Endothelial cell of umbilical vein (primary cell): ENCODE data around the gene STK17B. TPM values are rescaled to one million over a fixed set of nuclear protein-coding genes. Genes with fewer than 3 reads are reported as not detected.

ENCODE experiments used
- BruUV-seq: library from RNA; stranded (reverse); fragments of 400-500 nt; replicated peaks from 2 replicates; lab custom pipeline; 2021; lab: Mats Ljungman, UMichigan
- CTCF ChIA-PET: fragments of 300-600, 350-600 bp; sonication (Branson Sonifier 250); formaldehyde crosslinking; loops from one replicate; lab custom pipeline; 2021; ENCODE audit warnings: antibody characterized with exemption, inconsistent platforms; lab: Charles Lee
- POLR2A ChIA-PET: fragments of 300-600, 350-600 bp; sonication (Branson Sonifier 250); formaldehyde crosslinking; loops from one replicate; lab custom pipeline; 2021; ENCODE audit warnings: antibody characterized with exemption, inconsistent platforms; lab: Charles Lee
- DNase-seq: peaks from one replicate; pipeline ENCODE4 v3.0.0-alpha.2; 2011; ENCODE audit warnings: low read depth, low spot score
- FAIRE-seq: peaks from 2 replicates; lab custom pipeline; 2011; peaks lifted over from hg19 to GRCh38; lab: Jason Lieb, UNC
- H2AFZ ChIP-seq: 2 replicates; pipeline ENCODE4 v1.6.0; 2012; ENCODE audit warnings: low read depth, low read length, control low read depth, inconsistent platforms
- H3K27ac ChIP-seq: 2 replicates; pipeline ENCODE4 v1.5.1; 2011; ENCODE audit warnings: low read depth, mild to moderate bottlenecking, control low read depth, low read length, moderate library complexity; ENCODE audit not compliant: insufficient read depth
- H3K27me3 ChIP-seq, 2 experiments: 2 replicates each; pipeline versions ENCODE4 v1.6.0 to v1.6.1; 2011; ENCODE audit warnings: low read length in 2 of 2, mixed read lengths in 1 of 2; ENCODE audit not compliant: control insufficient read depth in 2 of 2, insufficient read depth in 2 of 2
- H3K36me3 ChIP-seq, 2 experiments: 2 replicates in 1 of 2; 3 replicates in 1 of 2; pipeline ENCODE4 v1.5.1; 2011; ENCODE audit warnings: low read length in 2 of 2, mild to moderate bottlenecking in 1 of 2, moderate library complexity in 1 of 2; ENCODE audit not compliant: control insufficient read depth in 2 of 2, insufficient read depth in 2 of 2; ENCODE audit errors: extremely low read depth in 1 of 2
- H3K4me1 ChIP-seq: 3 replicates; pipeline ENCODE4 v1.5.1; 2011; ENCODE audit warnings: mild to moderate bottlenecking, low read length; ENCODE audit not compliant: control insufficient read depth, insufficient read depth; ENCODE audit errors: extremely low read depth
- H3K4me2 ChIP-seq: 2 replicates; pipeline ENCODE4 v1.6.1; 2011; ENCODE audit warnings: low read length, control low read depth, mixed read lengths; ENCODE audit not compliant: insufficient read depth
- H3K4me3 ChIP-seq, 3 experiments: fragments of 200-600 bp in 1 of 3; sonication (generic), shearing (Covaris generic) in 1 of 3; replicated peaks in 1 of 3; 2 replicates each; pipeline ENCODE4 v1.5.1; 2011 to 2016; ENCODE audit warnings: control low read depth in 3 of 3, low read length in 3 of 3, mild to moderate bottlenecking in 2 of 3, inconsistent platforms in 1 of 3, low read depth in 1 of 3, moderate library complexity in 1 of 3; ENCODE audit not compliant: insufficient read depth in 1 of 3
- H3K79me2 ChIP-seq: 2 replicates; pipeline ENCODE4 v1.6.0; 2012; ENCODE audit warnings: low read length, inconsistent platforms; ENCODE audit not compliant: control insufficient read depth, insufficient read depth
- H3K9ac ChIP-seq: replicated peaks from 2 replicates; pipeline ENCODE3; 2011; ENCODE audit warnings: low read length, control low read depth; ENCODE audit not compliant: insufficient read depth; ENCODE audit errors: extremely low read depth
- H3K9me1 ChIP-seq: replicated peaks from 3 replicates; pipeline ENCODE4 v1.6.0; 2011; ENCODE audit warnings: mild to moderate bottlenecking, low read length; ENCODE audit not compliant: control insufficient read depth, insufficient read depth; ENCODE audit errors: extremely low read depth
- H3K9me3 ChIP-seq: replicated peaks from 2 replicates; pipeline ENCODE4 v1.5.1; 2012; ENCODE audit warnings: low read length, inconsistent platforms; ENCODE audit not compliant: control insufficient read depth, insufficient read depth
- H4K20me1 ChIP-seq: replicated peaks from 2 replicates; pipeline ENCODE3; 2011; ENCODE audit warnings: mild to moderate bottlenecking, low read length; ENCODE audit not compliant: control insufficient read depth, insufficient read depth; ENCODE audit errors: extremely low read depth
- CTCF ChIP-seq, 2 donors: IDR thresholded peaks; 1 replicate in 1 of 2; 2 replicates in 1 of 2; pipeline ENCODE4 v1.5.1; 2011; ENCODE audit warnings: low read length in 2 of 2, mild to moderate bottlenecking in 2 of 2, moderate library complexity in 2 of 2, control low read depth in 1 of 2, inconsistent platforms in 1 of 2, low read depth in 1 of 2; ENCODE audit not compliant: insufficient read depth in 1 of 2; ENCODE audit errors: extremely low read depth in 1 of 2
- EZH2 ChIP-seq: IDR thresholded peaks from 2 replicates; pipeline ENCODE4 v1.6.1; 2012; ENCODE audit warnings: borderline replicate concordance, low read depth, mild to moderate bottlenecking, moderate library complexity, low read length, inconsistent platforms; ENCODE audit not compliant: severe bottlenecking
- FOS ChIP-seq: IDR thresholded peaks from 2 replicates; pipeline ENCODE4 v1.6.1; 2011; ENCODE audit warnings: mild to moderate bottlenecking, low read length, moderate library complexity, borderline replicate concordance; ENCODE audit not compliant: insufficient read depth
- GATA2 ChIP-seq: IDR thresholded peaks from 2 replicates; pipeline ENCODE4 v1.7.0; 2011; ENCODE audit warnings: low read depth, mild to moderate bottlenecking, moderate library complexity, mixed read lengths, low read length; ENCODE audit not compliant: insufficient read length, insufficient read depth
- JUN ChIP-seq: IDR thresholded peaks from 2 replicates; pipeline ENCODE4 v1.6.1; 2011; ENCODE audit warnings: borderline replicate concordance, low read depth; ENCODE audit not compliant: insufficient read length, insufficient read depth
- MYC ChIP-seq: IDR thresholded peaks from one replicate; pipeline ENCODE4 v1.6.1; 2011; ENCODE audit warnings: mild to moderate bottlenecking, low read depth, low read length
- POLR2A ChIP-seq: IDR thresholded peaks from 2 replicates; pipeline ENCODE4 v1.6.1; 2012; ENCODE audit warnings: low read depth, mild to moderate bottlenecking, control low read depth, low read length
- POLR2AphosphoS5 ChIP-seq: IDR thresholded peaks from 2 replicates; pipeline ENCODE4 v1.6.1; 2012; ENCODE audit warnings: low read depth, mild to moderate bottlenecking, control low read depth, low read length, moderate library complexity; ENCODE audit not compliant: insufficient read depth
- dilution Hi-C: fragments of 300-500 bp; cut with MboI; formaldehyde crosslinking; loops from one replicate; pipeline ENCODE4 v1.15.0; 2019; ENCODE audit warnings: low sequenced_read_pairs; ENCODE audit not compliant: extremely low pct_ligation_motif_present
- intact Hi-C: fragments of 100-400 bp; cut with micrococcal nuclease; formaldehyde crosslinking; loops from one replicate; pipeline ENCODE4 v1.10.0; 2022
- polyA plus RNA-seq, 4 experiments: library from polyadenylated mRNA; depleted of rRNA in 3 of 4; stranded (reverse) in 3 of 4; unstranded in 1 of 4; fragments of >200 nt; gene quantifications; 2 replicates each; pipeline versions ENCODE4 v1.2.1 to v1.2.3, GENCODE V29; 2011 to 2012; ENCODE audit warnings: missing spikeins in 1 of 4
- total RNA-seq: library from RNA; stranded (reverse); gene quantifications from 2 replicates; pipeline ENCODE4 v1.2.3, GENCODE V29; 2021
- TF ChIP-seq, protein P1 (sequence below): IDR thresholded peaks from 2 replicates; pipeline ENCODE4 v1.6.1; 2011; ENCODE audit not compliant: insufficient read depth, insufficient read length

STK17B gene
- total and polyA plus RNA-seq, 2 donors (not counting 3 experiments of a cell fraction or from before 2014, with no cell fraction given), result 2.5 to 16.6 TPM

DNA sequence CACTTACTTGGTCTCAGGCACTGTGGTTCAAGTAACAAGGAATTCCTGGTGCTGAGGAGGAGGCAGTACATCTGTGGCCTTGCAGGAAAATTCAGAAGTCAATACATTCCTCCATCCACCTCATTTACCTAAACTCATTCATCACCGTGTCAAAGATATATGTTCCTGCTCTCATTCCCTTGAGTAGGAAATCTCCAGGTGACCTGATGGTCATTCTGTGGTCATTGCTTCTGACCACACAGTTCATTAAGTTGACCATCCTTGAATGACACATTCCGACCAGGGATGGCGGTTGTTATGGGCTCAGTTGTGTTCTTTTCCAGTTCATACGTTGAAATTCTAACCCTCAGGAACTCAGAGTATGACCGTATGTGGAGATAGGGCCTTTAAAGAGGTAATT is 2.1 kb upstream of the STK17B start:
- TF ChIP-seq POLR2A, result no peak
- no peak for TF ChIP-seq EZH2
- no peak for TF ChIP-seq GATA2
- TF ChIP-seq, protein P1, sequence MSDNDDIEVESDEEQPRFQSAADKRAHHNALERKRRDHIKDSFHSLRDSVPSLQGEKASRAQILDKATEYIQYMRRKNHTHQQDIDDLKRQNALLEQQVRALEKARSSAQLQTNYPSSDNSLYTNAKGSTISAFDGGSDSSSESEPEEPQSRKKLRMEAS, result no peak
- TF ChIP-seq FOS, result no peak
- no peak for TF ChIP-seq MYC
- no peak for TF ChIP-seq POLR2AphosphoS5
- TF ChIP-seq CTCF (IDR thresholded peaks at IDR 0.05; ENCODE audit: extremely low read depth in 1 of 2, insufficient read depth in 1 of 2, low read depth in 1 of 2, low read length in 2 of 2), result no peak
- TF ChIP-seq JUN, result no peak
- Histone ChIP-seq H3K4me2 (no peak overlapping the region), H3K27ac (no peak overlapping the region), H3K4me3 (no peak overlapping the region), H3K9me1 (no peaks in the 10 kb centered on the region), H4K20me1 (no peaks in the 10 kb centered on the region), H3K36me3 (no peaks in the 10 kb centered on the region), H3K9me3 (no peaks in the 10 kb centered on the region), H3K27me3 (peaks cover 4 to 17% of the 10 kb centered on the region in 2 experiments), H3K4me1 (peaks cover 16% of the 10 kb centered on the region), H3K79me2 (peaks cover 27% of the 10 kb centered on the region), H3K9ac (no peak overlapping the region), H2AFZ (no peak overlapping the region)
- BruUV-seq, result no TSS peak
- intact Hi-C loops (loop anchor here (10.0 kb wide), 1 partner anchor 431 kb away; no protein-coding TSS in a partner anchor), dilution Hi-C loops (no loop called here)
- ChIA-PET CTCF (no interaction called here), POLR2A (no interaction called here)
- no peak for FAIRE-seq
- DNase-seq, result no peak
